ENCODE data around the gene OTUD5.

OTUD5 gene

DNA sequence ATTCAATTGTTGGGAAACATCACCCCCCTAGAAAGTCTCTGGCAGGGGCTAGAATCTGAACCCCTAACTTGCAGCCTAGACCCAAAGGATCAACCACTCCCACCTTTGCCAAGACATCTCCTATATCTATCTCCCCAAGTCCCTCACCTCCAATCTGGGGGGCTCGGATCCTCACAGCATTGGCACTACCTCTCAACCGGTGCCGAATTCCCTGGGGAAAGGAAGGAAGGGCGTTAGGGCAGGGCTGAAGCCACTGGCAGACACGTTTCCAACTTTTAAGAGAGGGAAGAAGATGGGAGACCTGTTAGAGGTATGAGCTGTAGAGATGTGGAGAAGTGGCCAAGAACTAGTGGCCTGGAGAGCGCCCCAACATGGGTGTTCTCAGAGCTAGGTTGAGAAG lies 62.5 kb downstream of the OTUD5 start:
- Histone ChIP-seq H2AFZ (ENCODE audit: low read length) (no peak overlapping the region), H3K9ac (ENCODE audit: low read length) (no peak overlapping the region), H3K27me3 (replicated peaks; ENCODE audit: insufficient read depth, low read length) (no peaks in the 10 kb centered on the region), H3K9me2 (replicated peaks; ENCODE audit: insufficient read depth, low read length) (no peaks in the 10 kb centered on the region), H3F3A (ENCODE audit: insufficient read depth, low read length) (peaks cover 4% of the 10 kb centered on the region; the same call in 1 of the 2 replicates), H4K20me1 (ENCODE audit: insufficient read depth, low read length) (no peaks in the 10 kb centered on the region), H3K36me3 (replicated peaks; ENCODE audit: insufficient read depth, low read length) (no peaks in the 10 kb centered on the region), H3K27ac (ENCODE audit: low read length) (no peak overlapping the region), H3K9me3 (replicated peaks; ENCODE audit: insufficient read depth, low read length) (no peaks in the 10 kb centered on the region), H3K79me2 (ENCODE audit: low read length) (peaks cover 37% of the 10 kb centered on the region), H3K4me3 (ENCODE audit: low read length) (no peak overlapping the region), H3K4me2 (ENCODE audit: low read depth, low read length) (no peak overlapping the region), H3K4me1 (ENCODE audit: low read length) (no peaks in the 10 kb centered on the region)
- no peak for TF ChIP-seq EZH2 (optimal IDR thresholded peaks at IDR 0.05; ENCODE audit: low read depth, low read length)
- TF ChIP-seq EZH2phosphoT487 (IDR thresholded peaks at IDR 0.05; ENCODE audit: low read length), result no peak
- no peak for TF ChIP-seq CTCF (IDR thresholded peaks at IDR 0.05; ENCODE audit: low read length)
- no peak for DNase-seq

GRCh38 chrX:48893556-48894348 lies 63.7 kb downstream of the OTUD5 start:
- no peak overlapping the region for H2AFZ ChIP-seq (ENCODE audit: low read length)
- no peaks in the 10 kb centered on the region for H3K36me3 ChIP-seq (replicated peaks; ENCODE audit: insufficient read depth, low read length)
- no peak overlapping the region for H3K9ac ChIP-seq (ENCODE audit: low read length)
- H3F3A ChIP-seq (ENCODE audit: insufficient read depth, low read length), result peaks cover 4% of the 10 kb centered on the region; the same call in 1 of the 2 replicates
- no peaks in the 10 kb centered on the region for H3K9me2 ChIP-seq (replicated peaks; ENCODE audit: insufficient read depth, low read length)
- DNase-seq, result no peak
- no peaks in the 10 kb centered on the region for H4K20me1 ChIP-seq (ENCODE audit: insufficient read depth, low read length)
- peaks cover 27% of the 10 kb centered on the region for H3K79me2 ChIP-seq (ENCODE audit: low read length)
- no peak overlapping the region for H3K4me3 ChIP-seq (ENCODE audit: low read length)
- TF ChIP-seq CTCF (IDR thresholded peaks at IDR 0.05; ENCODE audit: low read length) (no peak), EZH2 (optimal IDR thresholded peaks at IDR 0.05; ENCODE audit: low read depth, low read length) (no peak), EZH2phosphoT487 (IDR thresholded peaks at IDR 0.05; ENCODE audit: low read length) (no peak)
- no peak overlapping the region for H3K27ac ChIP-seq (ENCODE audit: low read length)
- no peaks in the 10 kb centered on the region for H3K9me3 ChIP-seq (replicated peaks; ENCODE audit: insufficient read depth, low read length)
- no peaks in the 10 kb centered on the region for H3K4me1 ChIP-seq (ENCODE audit: low read length)
- no peaks in the 10 kb centered on the region for H3K27me3 ChIP-seq (replicated peaks; ENCODE audit: insufficient read depth, low read length)
- no peak overlapping the region for H3K4me2 ChIP-seq (ENCODE audit: low read depth, low read length)

DNA sequence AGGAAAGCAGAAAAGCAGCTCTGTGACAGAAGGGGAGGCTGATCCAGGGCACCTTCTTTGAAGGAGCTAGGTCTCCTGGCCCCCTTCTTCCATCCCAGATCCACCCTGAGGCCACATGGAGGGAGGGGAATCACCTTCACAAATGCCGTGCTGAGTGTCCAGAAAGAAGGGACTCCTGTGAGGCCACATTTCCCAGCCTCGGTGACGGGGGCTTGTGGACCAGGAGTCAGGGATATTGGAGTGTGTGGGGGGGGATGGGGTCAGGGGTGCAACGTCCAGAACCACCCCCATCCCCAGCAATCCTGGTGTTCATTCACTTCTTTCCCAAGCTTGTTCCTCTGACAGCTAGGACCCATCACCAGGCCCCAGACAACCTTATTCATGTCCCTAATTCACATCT lies 64.5 kb downstream of the OTUD5 start:
- TF ChIP-seq CTCF (IDR thresholded peaks at IDR 0.05; ENCODE audit: low read length), result no peak

More for the DNA sequence above, 64.5 kb downstream of the OTUD5 start:
- Histone ChIP-seq H3K27me3 (replicated peaks; ENCODE audit: insufficient read depth, low read length) (no peaks in the 10 kb centered on the region), H3F3A (ENCODE audit: insufficient read depth, low read length) (no peaks in the 10 kb centered on the region), H3K27ac (ENCODE audit: low read length) (no peak overlapping the region), H3K9me3 (replicated peaks; ENCODE audit: insufficient read depth, low read length) (no peaks in the 10 kb centered on the region), H3K4me3 (ENCODE audit: low read length) (no peak overlapping the region), H4K20me1 (ENCODE audit: insufficient read depth, low read length) (no peaks in the 10 kb centered on the region), H3K4me1 (ENCODE audit: low read length) (no peaks in the 10 kb centered on the region), H3K9ac (ENCODE audit: low read length) (no peak overlapping the region), H3K9me2 (replicated peaks; ENCODE audit: insufficient read depth, low read length) (no peaks in the 10 kb centered on the region), H3K79me2 (ENCODE audit: low read length) (peaks cover 27% of the 10 kb centered on the region), H3K36me3 (replicated peaks; ENCODE audit: insufficient read depth, low read length) (no peaks in the 10 kb centered on the region), H2AFZ (ENCODE audit: low read length) (no peak overlapping the region), H3K4me2 (ENCODE audit: low read depth, low read length) (no peak overlapping the region)
- DNase-seq, result no peak

All from MM.1S (cell line).